Measurements from ENCODE around the gene MAN2B1. TPM values are rescaled to one million over a fixed set of nuclear protein-coding genes. Genes with fewer than 3 reads are reported as not detected.

The MAN2B1 gene
- total RNA-seq, 1 donor from 2014 or later, result 109 TPM

GRCh38 chr19:12655546-12655945 lies 11.0 kb downstream of the MAN2B1 start:
- Mint-ChIP-seq H3K4me3 (no peak overlapping the region), H3K36me3 (peaks cover 41% of the 10 kb centered on the region), H3K4me1 (no peaks in the 10 kb centered on the region), H3K27ac (no peak overlapping the region), H3K27me3 (ENCODE audit: low read depth) (no peaks in the 10 kb centered on the region), H3K9me3 (no peaks in the 10 kb centered on the region)
- no peak for TF ChIP-seq CTCF (IDR thresholded peaks at IDR 0.05; ENCODE audit: unreplicated experiment)
- no peak for DNase-seq (ENCODE audit: low spot score in 2 of 2, unreplicated experiment in 2 of 2)

- H3K36me3 Mint-ChIP-seq, result peaks cover 32% of the 10 kb centered on the region
- H3K4me3 Mint-ChIP-seq, result no peak overlapping the region
- no peak for TF ChIP-seq CTCF (IDR thresholded peaks at IDR 0.05; ENCODE audit: unreplicated experiment)
- H3K27me3 Mint-ChIP-seq (ENCODE audit: low read depth), result no peaks in the 10 kb centered on the region
- no peaks in the 10 kb centered on the region for H3K9me3 Mint-ChIP-seq
- H3K27ac Mint-ChIP-seq, result no peak overlapping the region
- H3K4me1 Mint-ChIP-seq, result no peaks in the 10 kb centered on the region
- DNase-seq (ENCODE audit: low spot score in 2 of 2, unreplicated experiment in 2 of 2), result no peak
Measured at GRCh38 chr19:12652219-12652618, 14.3 kb downstream of the MAN2B1 start.

- H3K9me3 Mint-ChIP-seq, result no peaks in the 10 kb centered on the region
- no peak for TF ChIP-seq CTCF (IDR thresholded peaks at IDR 0.05; ENCODE audit: unreplicated experiment)
Measured at GRCh38 chr19:12649941-12650340, 16.6 kb downstream of the MAN2B1 start.

GRCh38 chr19:12648088-12648487 lies 18.5 kb downstream of the MAN2B1 start:
- no peak overlapping the region for H3K4me3 Mint-ChIP-seq
- TF ChIP-seq CTCF (IDR thresholded peaks at IDR 0.05; ENCODE audit: unreplicated experiment), result no peak

More at GRCh38 chr19:12649941-12650340, 16.6 kb downstream of the MAN2B1 start:
- Mint-ChIP-seq H3K4me1 (no peaks in the 10 kb centered on the region), H3K27me3 (ENCODE audit: low read depth) (no peaks in the 10 kb centered on the region), H3K36me3 (peaks cover 17% of the 10 kb centered on the region), H3K27ac (no peak overlapping the region), H3K4me3 (no peak overlapping the region)
- DNase-seq (ENCODE audit: low spot score in 2 of 2, unreplicated experiment in 2 of 2), result no peak

GRCh38 chr19:12647490-12648071 lies 19.0 kb downstream of the MAN2B1 start:
- no peak for DNase-seq (ENCODE audit: low spot score in 2 of 2, unreplicated experiment in 2 of 2)
- H3K4me3 Mint-ChIP-seq, result no peak overlapping the region
- H3K36me3 Mint-ChIP-seq, result peaks cover 15% of the 10 kb centered on the region
- no peak for TF ChIP-seq CTCF (IDR thresholded peaks at IDR 0.05; ENCODE audit: unreplicated experiment)
- H3K27me3 Mint-ChIP-seq (ENCODE audit: low read depth), result no peaks in the 10 kb centered on the region
- H3K27ac Mint-ChIP-seq, result no peak overlapping the region
- no peaks in the 10 kb centered on the region for H3K9me3 Mint-ChIP-seq
- no peaks in the 10 kb centered on the region for H3K4me1 Mint-ChIP-seq

More at GRCh38 chr19:12648088-12648487, 18.5 kb downstream of the MAN2B1 start:
- no peak for DNase-seq (ENCODE audit: low spot score in 2 of 2, unreplicated experiment in 2 of 2)
- no peaks in the 10 kb centered on the region for H3K27me3 Mint-ChIP-seq (ENCODE audit: low read depth)
- peaks cover 15% of the 10 kb centered on the region for H3K36me3 Mint-ChIP-seq
- H3K27ac Mint-ChIP-seq, result no peak overlapping the region
- no peaks in the 10 kb centered on the region for H3K9me3 Mint-ChIP-seq
- H3K4me1 Mint-ChIP-seq, result no peaks in the 10 kb centered on the region

GRCh38 chr19:12647047-12647446 lies 19.5 kb downstream of the MAN2B1 start:
- no peak overlapping the region for H3K27ac Mint-ChIP-seq

More at GRCh38 chr19:12647047-12647446, 19.5 kb downstream of the MAN2B1 start:
- Mint-ChIP-seq H3K9me3 (no peaks in the 10 kb centered on the region), H3K36me3 (peaks cover 15% of the 10 kb centered on the region), H3K4me3 (no peak overlapping the region), H3K27me3 (ENCODE audit: low read depth) (no peaks in the 10 kb centered on the region), H3K4me1 (no peaks in the 10 kb centered on the region)
- DNase-seq (ENCODE audit: low spot score in 2 of 2, unreplicated experiment in 2 of 2), result no peak
- no peak for TF ChIP-seq CTCF (IDR thresholded peaks at IDR 0.05; ENCODE audit: unreplicated experiment)
